ENCODE data around the gene NUP210. TPM values are rescaled to one million over a fixed set of nuclear protein-coding genes. Genes with fewer than 3 reads are reported as not detected.
"Not testable (repeated sequence)": the region's sequence is repeated elsewhere in the genome, so short reads cannot be mapped to it uniquely, and the experiment has no call there.

The NUP210 gene
- total RNA-seq, 1 donor, result 63.0 TPM

DNA sequence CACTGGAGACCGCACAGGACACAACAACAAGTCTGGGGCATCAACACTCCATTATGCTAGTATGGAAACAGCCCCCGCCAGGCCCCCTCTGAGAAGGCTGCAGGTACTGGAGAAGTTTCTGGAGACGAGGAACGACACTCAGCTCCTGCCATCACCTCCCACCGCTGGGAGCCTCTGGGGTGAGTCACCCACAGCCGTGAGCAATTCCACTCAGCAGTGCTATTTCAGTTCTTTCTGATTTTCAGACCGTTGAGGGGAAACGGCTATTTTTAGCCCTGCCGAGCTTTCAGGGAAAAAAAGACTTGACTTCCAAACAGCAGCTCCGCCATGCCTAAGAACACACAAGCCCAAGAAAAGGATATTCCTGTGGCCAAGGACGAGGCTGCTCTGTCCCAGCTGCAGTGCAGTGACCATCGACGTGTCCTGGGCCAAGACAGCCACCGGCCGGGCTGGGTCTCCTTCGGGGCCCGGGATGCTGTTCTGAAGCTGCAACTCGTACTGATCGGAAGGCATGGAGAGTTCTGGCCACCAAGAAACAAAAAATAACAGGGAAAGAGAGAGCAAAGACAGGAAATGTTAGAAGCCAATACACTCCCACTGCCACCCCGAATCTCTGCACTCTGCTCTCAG, 40.8 kb downstream of the NUP210 start:
- H3K9me3 ChIP-seq (ENCODE audit: low read depth, low read length), result no peaks in the 10 kb centered on the region
- H3K4me3 ChIP-seq (ENCODE audit: low read length), result no peak overlapping the region
- no peaks in the 10 kb centered on the region for H3K4me1 ChIP-seq (ENCODE audit: insufficient read depth, low read length)
- H3K27me3 ChIP-seq (ENCODE audit: insufficient read depth, low read length), result no peaks in the 10 kb centered on the region

GRCh38 chr3:13378155-13378554, 42.0 kb downstream of the NUP210 start:
- Histone ChIP-seq H3K4me3 (ENCODE audit: low read length) (no peak overlapping the region), H3K27me3 (ENCODE audit: insufficient read depth, low read length) (no peaks in the 10 kb centered on the region), H3K9me3 (ENCODE audit: low read depth, low read length) (no peaks in the 10 kb centered on the region), H3K4me1 (ENCODE audit: insufficient read depth, low read length) (no peaks in the 10 kb centered on the region)

DNA sequence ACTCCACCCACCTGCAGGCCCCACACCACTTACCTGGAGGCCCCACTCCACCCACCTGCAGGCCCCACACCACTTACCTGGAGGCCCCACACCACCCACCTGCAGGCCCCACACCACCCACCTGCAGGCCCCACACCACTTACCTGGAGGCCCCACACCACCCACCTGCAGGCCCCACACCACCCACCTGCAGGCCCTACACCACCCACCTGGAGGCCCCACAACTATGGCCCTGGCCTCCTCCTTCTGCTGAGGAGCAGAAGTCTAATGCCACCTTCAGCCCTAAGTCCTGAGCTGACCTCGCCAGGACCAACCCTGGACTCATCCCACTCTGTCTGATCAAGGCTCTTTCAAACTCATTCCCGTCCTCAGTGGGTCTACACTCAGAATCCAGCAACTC, 42.4 kb downstream of the NUP210 start:
- not testable (repeated sequence) for H3K27me3 ChIP-seq (ENCODE audit: insufficient read depth, low read length); H3K4me3 ChIP-seq (ENCODE audit: low read length); H3K4me1 ChIP-seq (ENCODE audit: insufficient read depth, low read length); H3K9me3 ChIP-seq (ENCODE audit: low read depth, low read length)

DNA sequence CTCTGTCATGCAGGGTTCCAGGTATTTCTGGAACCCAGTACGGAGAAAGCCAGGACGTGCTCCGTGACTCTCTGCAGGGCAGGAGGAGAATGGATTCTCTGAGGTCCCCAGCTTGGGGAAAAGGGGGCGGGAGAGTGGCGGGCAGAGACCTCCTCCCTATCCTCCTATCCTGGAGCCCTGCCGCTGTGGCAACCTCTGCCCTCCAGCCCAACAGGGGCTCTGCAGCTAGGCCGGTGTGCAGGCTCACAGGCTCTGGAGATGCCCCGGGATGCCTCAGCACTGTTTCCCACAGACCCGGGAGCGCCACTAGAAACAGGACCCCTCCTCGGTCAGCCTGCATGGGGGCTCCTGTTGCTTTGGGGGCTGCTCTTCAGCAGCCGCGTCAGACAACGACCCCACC, 43.1 kb downstream of the NUP210 start:
- Histone ChIP-seq H3K4me3 (ENCODE audit: low read length) (no peak overlapping the region), H3K27me3 (ENCODE audit: insufficient read depth, low read length) (no peaks in the 10 kb centered on the region), H3K4me1 (ENCODE audit: insufficient read depth, low read length) (no peaks in the 10 kb centered on the region), H3K9me3 (ENCODE audit: low read depth, low read length) (no peaks in the 10 kb centered on the region)

GRCh38 chr3:13376091-13376490, 44.0 kb downstream of the NUP210 start:
- H3K9me3 ChIP-seq (ENCODE audit: low read depth, low read length), result no peaks in the 10 kb centered on the region
- H3K27me3 ChIP-seq (ENCODE audit: insufficient read depth, low read length), result no peaks in the 10 kb centered on the region
- H3K4me3 ChIP-seq (ENCODE audit: low read length), result no peak overlapping the region
- H3K4me1 ChIP-seq (ENCODE audit: insufficient read depth, low read length), result no peaks in the 10 kb centered on the region

DNA sequence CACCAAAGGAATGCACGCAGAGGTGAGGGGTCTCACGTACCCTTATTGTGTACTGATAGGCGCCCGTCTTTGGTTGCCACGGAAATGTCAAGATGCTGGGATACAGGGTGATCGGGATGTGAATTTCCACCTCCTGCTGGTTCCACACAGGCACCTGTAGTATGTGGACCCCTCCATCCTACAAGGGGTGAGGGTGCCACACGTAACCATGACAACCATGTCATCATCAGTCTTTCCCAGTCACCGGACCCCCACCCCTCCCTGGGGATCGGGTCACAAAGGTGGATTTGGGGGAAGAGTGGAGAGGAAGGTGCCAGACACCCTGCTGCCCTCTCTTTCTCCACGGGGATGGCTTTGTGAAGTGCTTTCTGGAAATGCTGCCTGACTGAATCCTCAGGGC, 44.7 kb downstream of the NUP210 start:
- Histone ChIP-seq H3K4me1 (ENCODE audit: insufficient read depth, low read length) (no peaks in the 10 kb centered on the region), H3K27me3 (ENCODE audit: insufficient read depth, low read length) (no peaks in the 10 kb centered on the region), H3K9me3 (ENCODE audit: low read depth, low read length) (no peaks in the 10 kb centered on the region), H3K4me3 (ENCODE audit: low read length) (no peak overlapping the region)

GRCh38 chr3:13373975-13374586, 46.0 kb downstream of the NUP210 start:
- no peaks in the 10 kb centered on the region for H3K27me3 ChIP-seq (ENCODE audit: insufficient read depth, low read length)
- no peaks in the 10 kb centered on the region for H3K4me1 ChIP-seq (ENCODE audit: insufficient read depth, low read length)
- H3K4me3 ChIP-seq (ENCODE audit: low read length), result no peak overlapping the region
- H3K9me3 ChIP-seq (ENCODE audit: low read depth, low read length), result no peaks in the 10 kb centered on the region

DNA sequence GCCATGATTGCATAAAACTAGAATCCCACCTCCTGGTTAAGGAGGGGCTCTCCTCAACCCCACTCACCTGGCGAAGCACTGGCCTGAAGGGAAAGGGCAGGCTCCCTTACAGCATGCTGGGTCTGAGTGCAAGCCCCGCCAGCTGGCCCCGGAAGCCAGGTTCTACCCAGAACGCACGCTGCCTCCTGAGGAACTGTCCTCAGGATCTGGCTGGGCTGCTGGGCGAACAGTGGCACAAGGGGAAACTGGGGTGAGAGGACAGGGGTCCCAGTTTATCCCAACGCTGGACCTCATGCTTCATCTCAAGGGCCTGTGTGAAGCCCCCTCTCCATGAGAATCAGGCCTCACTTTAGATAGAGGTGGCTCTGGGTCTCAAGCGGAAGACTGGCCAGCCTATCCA, 47.5 kb downstream of the NUP210 start:
- Histone ChIP-seq H3K4me1 (ENCODE audit: insufficient read depth, low read length) (no peaks in the 10 kb centered on the region), H3K9me3 (ENCODE audit: low read depth, low read length) (no peaks in the 10 kb centered on the region)

GRCh38 chr3:13372126-13372525, 48.0 kb downstream of the NUP210 start:
- Histone ChIP-seq H3K4me3 (ENCODE audit: low read length) (no peak overlapping the region), H3K4me1 (ENCODE audit: insufficient read depth, low read length) (no peaks in the 10 kb centered on the region), H3K9me3 (ENCODE audit: low read depth, low read length) (no peaks in the 10 kb centered on the region), H3K27me3 (ENCODE audit: insufficient read depth, low read length) (no peaks in the 10 kb centered on the region)

More for the DNA sequence above, 47.5 kb downstream of the NUP210 start:
- H3K4me3 ChIP-seq (ENCODE audit: low read length), result no peak overlapping the region
- no peaks in the 10 kb centered on the region for H3K27me3 ChIP-seq (ENCODE audit: insufficient read depth, low read length)

DNA sequence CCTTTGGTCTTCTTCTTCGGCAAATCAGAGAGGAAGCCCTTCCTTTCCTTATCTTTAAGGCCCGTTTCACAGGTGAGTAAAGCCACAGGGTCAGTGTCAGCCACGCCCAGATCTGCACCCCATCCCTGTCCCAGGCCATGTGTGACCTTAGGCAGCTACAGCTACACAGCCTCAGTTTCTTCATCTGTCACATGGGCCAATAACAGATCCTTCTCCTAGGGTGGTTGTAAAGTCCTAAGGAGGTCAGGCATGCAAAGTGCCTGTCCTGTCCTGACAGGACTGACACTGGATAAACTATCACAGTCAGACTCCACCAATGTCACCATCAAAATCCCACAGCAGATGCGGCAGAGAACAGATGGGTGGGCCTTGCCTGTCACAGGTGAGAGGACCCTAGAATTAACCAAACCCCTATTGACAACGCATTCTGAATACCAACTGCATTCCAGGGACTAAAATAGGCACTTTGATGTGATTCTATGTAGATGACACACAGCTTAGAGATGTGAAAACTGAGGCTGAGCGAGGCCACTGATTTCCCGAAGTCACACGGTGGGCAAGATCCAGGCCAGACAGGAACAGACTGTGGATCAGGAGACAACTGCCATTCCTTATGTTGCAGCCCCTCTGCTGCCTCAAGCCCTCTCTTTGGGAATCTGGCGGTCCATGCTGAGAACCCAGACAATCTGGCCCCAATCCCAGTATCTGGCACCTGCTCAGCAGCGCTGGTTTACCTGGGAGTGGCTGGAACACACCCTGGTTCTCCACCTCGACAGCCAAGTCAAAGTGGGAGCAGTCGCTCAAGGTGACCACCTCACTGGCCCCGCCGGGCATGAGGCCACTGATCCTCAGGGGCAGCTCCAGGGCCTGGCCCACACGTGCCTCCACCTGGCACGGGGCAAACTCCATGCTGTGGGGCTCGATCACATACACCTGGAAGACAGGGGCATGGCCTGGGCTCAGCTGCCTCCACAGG, 48.7 kb downstream of the NUP210 start:
- H3K27me3 ChIP-seq (ENCODE audit: insufficient read depth, low read length), result no peaks in the 10 kb centered on the region
- no peaks in the 10 kb centered on the region for H3K9me3 ChIP-seq (ENCODE audit: low read depth, low read length)

DNA sequence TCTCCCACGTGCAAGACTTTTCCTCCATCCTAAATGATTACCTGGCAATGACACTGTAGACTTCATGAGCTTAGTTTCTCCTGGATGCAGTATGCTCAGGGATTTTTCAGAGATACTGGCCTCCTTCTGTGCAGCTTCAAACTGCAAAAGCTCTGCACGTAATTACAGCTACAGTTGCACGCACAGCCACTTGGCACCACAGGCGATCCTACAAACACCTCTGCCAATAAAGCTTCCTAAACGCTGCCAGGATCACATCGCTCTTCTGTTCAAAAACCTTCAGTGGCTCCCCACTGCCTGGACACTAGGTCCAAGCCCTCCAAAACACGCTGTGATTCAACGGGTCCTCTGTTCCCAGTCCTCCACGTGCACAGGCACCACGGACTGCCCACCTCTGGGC, 49.5 kb downstream of the NUP210 start:
- H3K4me1 ChIP-seq (ENCODE audit: insufficient read depth, low read length), result no peaks in the 10 kb centered on the region
- no peaks in the 10 kb centered on the region for H3K27me3 ChIP-seq (ENCODE audit: insufficient read depth, low read length)
- no peaks in the 10 kb centered on the region for H3K9me3 ChIP-seq (ENCODE audit: low read depth, low read length)
- H3K4me3 ChIP-seq (ENCODE audit: low read length), result no peak overlapping the region

More for the DNA sequence above, 48.7 kb downstream of the NUP210 start:
- Histone ChIP-seq H3K4me1 (ENCODE audit: insufficient read depth, low read length) (no peaks in the 10 kb centered on the region), H3K4me3 (ENCODE audit: low read length) (no peak overlapping the region)

DNA sequence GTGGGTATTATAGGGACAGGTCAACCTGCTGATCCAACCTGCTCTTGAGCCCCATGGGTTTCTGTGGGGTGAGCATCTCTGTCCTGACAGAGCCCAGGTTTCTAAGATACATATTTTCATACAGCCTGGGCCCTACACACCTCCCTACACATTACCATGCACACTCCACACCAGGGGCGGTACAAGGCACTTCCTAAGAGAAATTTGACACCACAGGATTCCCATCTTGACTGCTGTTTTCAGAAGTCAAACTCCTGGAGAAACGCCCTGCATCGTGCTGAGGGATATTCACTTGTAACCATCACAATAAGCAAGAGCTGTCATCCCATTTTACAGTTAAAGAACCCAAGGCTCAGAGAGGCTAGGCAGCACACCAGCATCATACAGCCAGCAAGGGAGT, 50.1 kb downstream of the NUP210 start:
- H3K4me1 ChIP-seq (ENCODE audit: insufficient read depth, low read length), result no peaks in the 10 kb centered on the region
- no peaks in the 10 kb centered on the region for H3K27me3 ChIP-seq (ENCODE audit: insufficient read depth, low read length)
- H3K9me3 ChIP-seq (ENCODE audit: low read depth, low read length), result no peaks in the 10 kb centered on the region
- no peak overlapping the region for H3K4me3 ChIP-seq (ENCODE audit: low read length)

DNA sequence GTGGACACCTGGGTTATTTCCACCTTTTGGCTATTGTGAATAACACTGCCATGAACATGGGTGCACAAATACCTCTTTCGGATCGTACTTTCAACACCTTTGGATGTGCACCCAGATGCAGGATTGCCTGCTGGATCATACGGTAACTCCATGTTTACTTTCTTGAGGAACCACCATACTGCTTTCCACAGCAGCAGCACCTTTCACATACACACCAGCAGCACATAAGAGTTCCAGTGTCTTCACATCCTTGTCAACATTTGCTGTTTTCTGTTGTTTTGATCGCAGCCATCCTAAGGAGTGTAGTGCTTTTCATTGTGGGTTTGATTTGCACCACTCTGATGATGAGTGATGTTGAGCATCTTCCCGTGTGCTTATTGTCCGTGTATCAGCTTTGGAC, 51.3 kb downstream of the NUP210 start:
- no peaks in the 10 kb centered on the region for H3K27me3 ChIP-seq (ENCODE audit: insufficient read depth, low read length)
- H3K4me3 ChIP-seq (ENCODE audit: low read length), result no peak overlapping the region
- no peaks in the 10 kb centered on the region for H3K4me1 ChIP-seq (ENCODE audit: insufficient read depth, low read length)
- H3K9me3 ChIP-seq (ENCODE audit: low read depth, low read length), result no peaks in the 10 kb centered on the region

DNA sequence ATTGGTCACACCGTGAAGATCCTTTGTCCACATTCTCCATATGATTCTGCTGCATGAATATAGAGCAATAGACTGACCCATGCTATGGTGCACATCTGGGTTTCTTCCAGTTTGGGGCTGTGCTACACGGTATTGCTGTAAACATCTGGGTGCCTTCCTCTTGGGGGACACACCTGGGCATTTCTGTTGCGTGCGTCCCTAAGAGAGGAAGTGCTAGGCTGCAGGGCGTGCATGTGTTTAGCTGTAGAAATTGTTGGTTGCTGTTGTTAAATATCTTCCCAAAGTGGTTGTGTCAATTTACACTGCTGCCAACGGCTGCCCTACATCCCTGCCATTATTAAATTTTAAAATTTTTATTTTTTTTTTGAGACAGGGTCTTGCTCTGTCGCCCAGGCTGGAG, 52.4 kb downstream of the NUP210 start:
- Histone ChIP-seq H3K9me3 (ENCODE audit: low read depth, low read length) (no peaks in the 10 kb centered on the region), H3K4me1 (ENCODE audit: insufficient read depth, low read length) (no peaks in the 10 kb centered on the region), H3K27me3 (ENCODE audit: insufficient read depth, low read length) (no peaks in the 10 kb centered on the region), H3K4me3 (ENCODE audit: low read length) (no peak overlapping the region)

All from mononuclear cell (primary cell).